Tibial artery (tissue), 4 donors: ENCODE results near the gene INHBA.

Source experiments
- DNase-seq, 2 donors: peaks; one replicate each; pipeline ENCODE4 v3.0.0-alpha.2; 2019
- H3K27ac ChIP-seq, 2 donors: fragments of 200-600 bp; sonication (generic) in 1 of 2; 1 replicate in 1 of 2; 2 replicates in 1 of 2; pipeline ENCODE4 v1.5.1; 2018 to 2019; ENCODE audit warnings: mild to moderate bottlenecking in 1 of 2
- H3K27me3 ChIP-seq, 2 donors: fragments of 200-600 bp; sonication (generic) in 1 of 2; one replicate each; pipeline versions ENCODE4 v1.5.1 to v1.6.0; 2016 to 2019
- H3K36me3 ChIP-seq, 3 donors: fragments of 200-600 bp; sonication (generic) in 2 of 3; one replicate each; pipeline ENCODE4 v1.5.1; 2016 to 2019; ENCODE audit warnings: mild to moderate bottlenecking in 2 of 3
- H3K4me1 ChIP-seq, 4 donors: fragments of 200-600 bp; sonication (generic) in 2 of 4; 1 replicate in 3 of 4; 2 replicates in 1 of 4; pipeline ENCODE4 v1.5.1; 2016 to 2019
- H3K4me3 ChIP-seq, 2 donors: fragments of 200-600 bp; sonication (generic) in 1 of 2; 1 replicate in 1 of 2; 2 replicates in 1 of 2; pipeline ENCODE4 v1.5.1; 2018 to 2019; ENCODE audit warnings: mild to moderate bottlenecking in 2 of 2
- H3K9me3 ChIP-seq, 3 donors: fragments of 200-600 bp; sonication (generic) in 1 of 3; one replicate each; pipeline ENCODE4 v1.5.1; 2016 to 2019
- intact Hi-C: fragments of 100-400 bp; cut with DNase I; formaldehyde crosslinking; loops from one replicate; pipeline ENCODE4 v1.15.0; 2023; ENCODE audit warnings: low total_unique reads
- TF ChIP-seq, protein P1 (sequence below), 2 experiments: fragments of 200-600 bp in 1 of 2; fragments of 450-650 bp in 1 of 2; IDR thresholded peaks; one replicate each; pipeline ENCODE4 v1.5.1; 2017 to 2019; ENCODE audit warnings: antibody characterized with exemption in 2 of 2, mild to moderate bottlenecking in 1 of 2, moderate library complexity in 1 of 2

Gene INHBA

DNA sequence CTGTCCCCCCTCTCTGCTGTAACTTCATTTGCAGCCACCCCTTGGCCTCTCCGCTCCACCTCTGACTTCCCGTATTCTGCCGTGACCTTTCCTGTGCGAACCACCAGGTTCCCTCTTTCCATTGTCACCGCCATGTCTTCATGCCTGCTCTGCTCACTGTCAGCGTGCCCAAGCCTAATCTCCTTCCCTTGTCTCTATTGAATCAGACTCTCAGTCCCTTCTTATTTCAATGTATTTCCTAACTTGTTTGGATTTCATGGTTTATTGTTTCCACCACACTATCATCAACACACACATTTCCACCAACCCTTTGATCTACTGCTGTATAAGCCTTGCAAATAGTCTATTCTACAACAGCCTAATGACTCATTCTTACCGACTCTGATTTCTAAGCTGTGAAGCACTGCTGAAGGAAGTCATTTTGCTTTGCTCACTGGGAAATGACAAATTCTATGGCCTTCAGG is 30.0 kb upstream of the INHBA start:
- Histone ChIP-seq H3K27ac (no peak overlapping the region), H3K4me3 (no peak overlapping the region), H3K27me3 (no peaks in the 10 kb centered on the region), H3K9me3 (no peaks in the 10 kb centered on the region), H3K4me1 (peaks cover 0 to 12% (median 0%) of the 10 kb centered on the region in 4 donors), H3K36me3 (no peaks in the 10 kb centered on the region)
- TF ChIP-seq, protein P1, sequence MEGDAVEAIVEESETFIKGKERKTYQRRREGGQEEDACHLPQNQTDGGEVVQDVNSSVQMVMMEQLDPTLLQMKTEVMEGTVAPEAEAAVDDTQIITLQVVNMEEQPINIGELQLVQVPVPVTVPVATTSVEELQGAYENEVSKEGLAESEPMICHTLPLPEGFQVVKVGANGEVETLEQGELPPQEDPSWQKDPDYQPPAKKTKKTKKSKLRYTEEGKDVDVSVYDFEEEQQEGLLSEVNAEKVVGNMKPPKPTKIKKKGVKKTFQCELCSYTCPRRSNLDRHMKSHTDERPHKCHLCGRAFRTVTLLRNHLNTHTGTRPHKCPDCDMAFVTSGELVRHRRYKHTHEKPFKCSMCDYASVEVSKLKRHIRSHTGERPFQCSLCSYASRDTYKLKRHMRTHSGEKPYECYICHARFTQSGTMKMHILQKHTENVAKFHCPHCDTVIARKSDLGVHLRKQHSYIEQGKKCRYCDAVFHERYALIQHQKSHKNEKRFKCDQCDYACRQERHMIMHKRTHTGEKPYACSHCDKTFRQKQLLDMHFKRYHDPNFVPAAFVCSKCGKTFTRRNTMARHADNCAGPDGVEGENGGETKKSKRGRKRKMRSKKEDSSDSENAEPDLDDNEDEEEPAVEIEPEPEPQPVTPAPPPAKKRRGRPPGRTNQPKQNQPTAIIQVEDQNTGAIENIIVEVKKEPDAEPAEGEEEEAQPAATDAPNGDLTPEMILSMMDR (IDR thresholded peaks at IDR 0.05) = no peak
- no peak for DNase-seq
- intact Hi-C loops = no loop called here

DNA sequence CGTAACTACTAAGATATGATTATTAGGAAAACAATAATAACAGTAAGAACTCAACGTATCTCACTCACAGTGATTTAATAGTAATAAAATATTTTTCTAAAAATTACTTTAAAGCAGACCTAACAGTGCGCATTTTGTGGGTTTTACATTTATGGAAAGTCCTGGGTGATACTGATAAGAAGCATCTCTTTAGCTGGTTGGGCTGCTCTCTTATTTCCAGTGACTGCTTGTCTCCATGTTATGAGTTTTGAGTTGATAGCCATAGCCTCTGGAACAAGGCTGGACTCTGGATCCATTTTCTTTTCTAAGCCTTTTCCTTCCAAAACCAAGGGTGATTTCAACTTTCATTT is 29.5 kb upstream of the INHBA start:
- Histone ChIP-seq H3K27ac (no peak overlapping the region), H3K36me3 (no peaks in the 10 kb centered on the region), H3K4me3 (no peak overlapping the region), H3K4me1 (peaks cover 0 to 12% (median 0%) of the 10 kb centered on the region in 4 donors), H3K27me3 (no peaks in the 10 kb centered on the region), H3K9me3 (no peaks in the 10 kb centered on the region)
- DNase-seq = no peak
- TF ChIP-seq, protein P1 (IDR thresholded peaks at IDR 0.05) = no peak
- intact Hi-C loops = no loop called here

DNA sequence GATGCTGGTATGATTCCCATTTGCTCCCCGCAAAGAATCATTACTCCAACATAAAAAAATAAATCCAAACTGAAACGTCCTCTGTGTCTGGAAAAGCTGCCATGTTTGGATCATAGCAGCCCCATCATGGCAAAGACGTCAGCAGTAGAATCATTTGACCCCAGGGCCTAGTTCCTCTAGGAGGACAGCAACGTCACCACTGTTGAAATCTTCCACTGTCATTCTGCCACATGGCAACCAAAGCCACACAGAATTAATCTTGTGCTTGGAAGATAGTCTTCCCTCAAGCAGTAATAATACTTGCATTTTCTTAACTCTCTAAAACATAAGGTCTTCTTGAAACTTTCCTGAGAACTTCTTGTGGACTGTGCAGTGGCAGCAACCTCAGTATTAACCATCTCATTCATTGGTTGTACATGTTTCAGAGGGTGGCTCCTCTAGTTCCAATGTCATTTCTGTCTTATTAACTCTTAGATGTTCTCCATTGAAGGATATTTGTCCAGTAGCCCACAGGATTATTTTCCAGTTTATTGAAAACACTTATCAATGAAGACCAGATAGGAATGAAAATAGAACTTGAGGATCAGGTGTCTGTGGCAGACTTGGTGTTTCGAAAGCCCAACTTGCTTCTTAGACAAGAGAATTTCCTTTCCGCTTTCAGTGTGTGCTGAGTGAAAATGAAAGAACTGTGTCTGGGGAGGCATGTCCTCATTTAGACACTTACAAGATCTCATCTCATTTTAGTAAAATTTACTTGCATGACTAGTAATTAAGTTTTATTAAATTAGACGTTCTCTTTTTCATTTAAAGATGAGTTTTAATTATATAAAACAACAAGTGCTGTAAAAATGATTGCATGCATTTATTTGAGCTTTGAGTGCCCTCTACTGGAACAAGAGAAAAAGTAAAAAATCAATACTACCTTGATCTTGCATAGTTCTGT is 28.9 kb upstream of the INHBA start:
- TF ChIP-seq, protein P1 (IDR thresholded peaks at IDR 0.05) = peak; percentile 41 to 55
- no peaks in the 10 kb centered on the region for H3K36me3 ChIP-seq
- no peaks in the 10 kb centered on the region for H3K9me3 ChIP-seq
- no peak for DNase-seq
- H3K4me3 ChIP-seq = no peak overlapping the region
- peaks cover 0 to 12% (median 0%) of the 10 kb centered on the region in 4 donors for H3K4me1 ChIP-seq
- H3K27me3 ChIP-seq = no peaks in the 10 kb centered on the region
- no peak overlapping the region for H3K27ac ChIP-seq
- intact Hi-C loops = no loop called here

DNA sequence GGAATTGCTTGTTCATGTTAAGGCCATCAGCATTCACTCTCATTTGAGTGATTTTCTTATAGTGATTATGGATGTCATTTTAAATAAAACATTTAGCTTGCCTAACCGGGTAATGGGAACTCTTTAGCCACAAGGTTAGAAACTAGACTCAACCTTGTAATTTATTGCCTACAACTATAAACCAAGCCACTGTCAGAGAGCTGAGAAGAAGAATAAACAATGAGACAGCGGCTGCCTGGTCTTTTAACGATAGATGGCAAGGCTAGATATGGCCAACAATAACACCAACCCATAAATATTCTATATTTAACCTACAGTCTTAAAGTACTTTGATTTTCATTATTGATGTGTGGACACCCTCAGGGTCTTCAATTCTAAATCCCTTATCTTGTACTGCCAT is 27.8 kb upstream of the INHBA start:
- intact Hi-C loops = no loop called here
- Histone ChIP-seq H3K36me3 (no peaks in the 10 kb centered on the region), H3K4me1 (peaks cover 0 to 22% (median 0%) of the 10 kb centered on the region in 4 donors), H3K27me3 (no peaks in the 10 kb centered on the region), H3K9me3 (no peaks in the 10 kb centered on the region), H3K4me3 (no peak overlapping the region), H3K27ac (no peak overlapping the region)
- TF ChIP-seq, protein P1 (IDR thresholded peaks at IDR 0.05) = no peak
- no peak for DNase-seq

DNA sequence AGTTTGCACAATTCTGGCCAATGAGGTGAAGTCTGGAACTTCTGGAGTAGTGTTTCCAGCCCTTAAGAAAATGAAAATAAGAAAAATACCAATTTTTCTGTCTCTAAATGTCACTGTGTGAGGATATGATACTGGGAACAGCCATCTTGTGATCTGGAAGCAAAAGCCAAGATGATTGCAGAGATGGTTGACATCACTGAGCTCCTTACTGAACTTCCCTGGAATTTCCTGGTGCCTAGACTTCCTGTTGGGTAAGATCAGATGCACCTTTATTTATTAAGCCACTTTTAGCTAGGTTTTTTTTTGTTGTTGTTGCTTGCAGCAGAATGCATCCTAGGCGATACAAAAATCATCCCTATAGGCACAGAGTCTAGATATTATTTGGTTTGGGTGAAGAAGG is 27.3 kb upstream of the INHBA start:
- intact Hi-C loops = no loop called here

More for the DNA sequence above, 27.3 kb upstream of the INHBA start:
- TF ChIP-seq, protein P1 (IDR thresholded peaks at IDR 0.05) = no peak
- H3K36me3 ChIP-seq = no peaks in the 10 kb centered on the region
- no peaks in the 10 kb centered on the region for H3K27me3 ChIP-seq
- H3K4me3 ChIP-seq = no peak overlapping the region
- no peak overlapping the region for H3K27ac ChIP-seq
- DNase-seq = no peak
- no peaks in the 10 kb centered on the region for H3K9me3 ChIP-seq
- peaks cover 0 to 27% (median 0%) of the 10 kb centered on the region in 4 donors for H3K4me1 ChIP-seq
